Spleen (tissue), 7 donors: ENCODE data around the gene TBX10.
"Not testable (repeated sequence)": the region's sequence is repeated elsewhere in the genome, so short reads cannot be mapped to it uniquely, and the experiment has no call there.

Source experiments
- POLR2A ChIP-seq, 3 donors: fragments of 450-650 bp; IDR thresholded peaks; one replicate each; pipeline ENCODE4 v1.5.1; 2017; ENCODE audit warnings: antibody characterized with exemption in 3 of 3, mild to moderate bottlenecking in 1 of 3
- POLR2AphosphoS5 ChIP-seq, 3 donors: sonication (generic); formaldehyde crosslinking; IDR thresholded peaks; one replicate each; pipeline ENCODE4 v1.5.1; 2017; ENCODE audit warnings: antibody characterized with exemption in 3 of 3
- TF ChIP-seq, protein P1 (sequence below), 11 experiments: fragments of 200-600 bp in 7 of 11; fragments of 450-650 bp in 4 of 11; sonication (generic) in 4 of 11; IDR thresholded peaks in 8 of 11; conservative IDR thresholded peaks in 3 of 11; 1 replicate in 7 of 11; 2 replicates in 4 of 11; pipeline versions ENCODE4 v1.4.0 to v1.8.0; 2016 to 2021; ENCODE audit warnings: antibody characterized with exemption in 11 of 11, inconsistent platforms in 4 of 11, mild to moderate bottlenecking in 1 of 11
- donor health status: DM: no; HTN: no; CAD: no; lungs with moderate emphysema.
- donor health status: DM: no; HTN: no; CAD: no.
- donor health status: DM: no; HTN: no; CAD: no.

DNA sequence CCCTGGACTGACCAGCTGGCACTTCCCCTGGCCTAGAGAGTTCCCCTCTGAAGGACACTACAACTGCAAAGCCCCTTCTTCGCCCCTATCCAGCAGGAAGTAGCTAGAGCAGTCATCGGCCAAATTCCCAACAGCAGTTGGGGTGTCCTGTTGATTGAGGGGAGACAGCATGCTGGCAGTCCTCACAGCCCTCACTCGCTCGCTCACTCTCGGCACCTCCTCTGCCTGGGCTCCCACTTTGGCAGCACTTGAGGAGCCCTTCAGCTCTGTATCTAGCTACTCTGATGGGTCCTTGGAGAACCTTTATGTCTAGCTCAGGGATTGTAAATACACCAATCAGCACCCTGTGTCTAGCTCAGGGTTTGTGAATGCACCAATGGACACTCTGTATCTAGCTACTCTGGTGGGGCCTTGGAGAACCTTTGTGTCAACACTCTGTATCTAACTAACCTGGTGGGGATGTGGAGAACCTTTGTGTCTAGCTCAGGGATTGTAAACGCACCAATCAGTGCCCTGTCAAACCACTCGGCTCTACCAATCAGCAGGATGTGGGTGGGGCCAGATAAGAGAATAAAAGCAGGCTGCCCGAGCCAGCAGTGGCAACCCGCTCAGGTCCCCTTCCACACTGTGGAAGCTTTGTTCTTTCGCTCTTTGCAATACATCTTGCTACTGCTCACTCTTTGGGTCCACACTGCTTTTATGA is 13.3 kb downstream of the TBX10 start:
- TF ChIP-seq, protein P1, sequence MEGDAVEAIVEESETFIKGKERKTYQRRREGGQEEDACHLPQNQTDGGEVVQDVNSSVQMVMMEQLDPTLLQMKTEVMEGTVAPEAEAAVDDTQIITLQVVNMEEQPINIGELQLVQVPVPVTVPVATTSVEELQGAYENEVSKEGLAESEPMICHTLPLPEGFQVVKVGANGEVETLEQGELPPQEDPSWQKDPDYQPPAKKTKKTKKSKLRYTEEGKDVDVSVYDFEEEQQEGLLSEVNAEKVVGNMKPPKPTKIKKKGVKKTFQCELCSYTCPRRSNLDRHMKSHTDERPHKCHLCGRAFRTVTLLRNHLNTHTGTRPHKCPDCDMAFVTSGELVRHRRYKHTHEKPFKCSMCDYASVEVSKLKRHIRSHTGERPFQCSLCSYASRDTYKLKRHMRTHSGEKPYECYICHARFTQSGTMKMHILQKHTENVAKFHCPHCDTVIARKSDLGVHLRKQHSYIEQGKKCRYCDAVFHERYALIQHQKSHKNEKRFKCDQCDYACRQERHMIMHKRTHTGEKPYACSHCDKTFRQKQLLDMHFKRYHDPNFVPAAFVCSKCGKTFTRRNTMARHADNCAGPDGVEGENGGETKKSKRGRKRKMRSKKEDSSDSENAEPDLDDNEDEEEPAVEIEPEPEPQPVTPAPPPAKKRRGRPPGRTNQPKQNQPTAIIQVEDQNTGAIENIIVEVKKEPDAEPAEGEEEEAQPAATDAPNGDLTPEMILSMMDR (IDR thresholded peaks at IDR 0.05 in 8 of 11, conservative IDR thresholded peaks at IDR 0.05 in 3 of 11) = not testable (repeated sequence)
- TF ChIP-seq POLR2A, POLR2AphosphoS5 (IDR thresholded peaks at IDR 0.05): not testable (repeated sequence)
